PC-3 (cell line): Measurements from ENCODE around the gene PRSS12.

Experiments
- EZH2 ChIP-seq: fragments of 300-600 bp; sonication (generic); IDR thresholded peaks from one replicate; pipeline ENCODE4 v1.6.1; 2017; ENCODE audit warnings: antibody characterized with exemption, mild to moderate bottlenecking, low read length; ENCODE audit not compliant: unreplicated experiment
- EZH2phosphoT487 ChIP-seq: fragments of 300-600 bp; sonication (generic); IDR thresholded peaks from 2 replicates; pipeline ENCODE4 v1.6.1; 2018; ENCODE audit warnings: mild to moderate bottlenecking, antibody characterized with exemption, low read length, borderline replicate concordance
- TF ChIP-seq, protein P1 (sequence below): fragments of 300-600 bp; sonication (generic); conservative IDR thresholded peaks from 2 replicates; pipeline ENCODE4 v1.5.1; 2017; ENCODE audit warnings: antibody characterized with exemption, low read depth, mild to moderate bottlenecking, low read length

DNA sequence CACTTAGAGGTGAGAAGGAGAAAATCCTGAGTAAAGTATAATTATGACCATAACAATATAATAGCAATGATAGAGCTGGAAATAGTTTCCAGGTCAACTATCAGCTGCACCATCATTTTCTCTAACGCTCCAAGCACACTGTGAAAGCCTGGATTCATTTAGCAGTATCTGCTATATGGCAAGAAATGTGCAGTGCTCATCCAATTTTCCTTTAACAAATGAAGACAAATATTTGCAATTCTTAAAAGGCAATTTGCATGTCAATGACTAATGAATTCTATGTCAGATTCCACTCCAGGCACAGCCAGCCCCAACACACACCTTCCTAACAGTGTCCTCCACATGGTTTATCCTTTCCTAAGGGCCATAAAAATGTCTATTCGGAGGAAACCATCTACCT, 12.7 kb downstream of the PRSS12 start:
- TF ChIP-seq, protein P1, sequence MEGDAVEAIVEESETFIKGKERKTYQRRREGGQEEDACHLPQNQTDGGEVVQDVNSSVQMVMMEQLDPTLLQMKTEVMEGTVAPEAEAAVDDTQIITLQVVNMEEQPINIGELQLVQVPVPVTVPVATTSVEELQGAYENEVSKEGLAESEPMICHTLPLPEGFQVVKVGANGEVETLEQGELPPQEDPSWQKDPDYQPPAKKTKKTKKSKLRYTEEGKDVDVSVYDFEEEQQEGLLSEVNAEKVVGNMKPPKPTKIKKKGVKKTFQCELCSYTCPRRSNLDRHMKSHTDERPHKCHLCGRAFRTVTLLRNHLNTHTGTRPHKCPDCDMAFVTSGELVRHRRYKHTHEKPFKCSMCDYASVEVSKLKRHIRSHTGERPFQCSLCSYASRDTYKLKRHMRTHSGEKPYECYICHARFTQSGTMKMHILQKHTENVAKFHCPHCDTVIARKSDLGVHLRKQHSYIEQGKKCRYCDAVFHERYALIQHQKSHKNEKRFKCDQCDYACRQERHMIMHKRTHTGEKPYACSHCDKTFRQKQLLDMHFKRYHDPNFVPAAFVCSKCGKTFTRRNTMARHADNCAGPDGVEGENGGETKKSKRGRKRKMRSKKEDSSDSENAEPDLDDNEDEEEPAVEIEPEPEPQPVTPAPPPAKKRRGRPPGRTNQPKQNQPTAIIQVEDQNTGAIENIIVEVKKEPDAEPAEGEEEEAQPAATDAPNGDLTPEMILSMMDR = no peak
- no peak for TF ChIP-seq EZH2
- no peak for TF ChIP-seq EZH2phosphoT487
